Stimulated activated memory B cell treated with anti-CD40 and anti-IgM and Interleukin-4, amounts not matched to agents 10 μg/mL and 1 μg/mL and 100 μg/mL, for 72 hours (primary cell): Measurements from ENCODE around the gene FOS.
A peak's percentile ranks its signal among the peaks of the same experiment; 100 is the strongest.

Experiments
- ATAC-seq: fragments of 150-1000 bp; cut with Tn5 transposase; 2 replicates; pipeline ENCODE4 v1.10.0; 2021
- H3K27ac Mint-ChIP-seq: one replicate; pipeline ENCODE4 v1.8.0; 2022; ENCODE audit warnings: mild to moderate bottlenecking, mixed read lengths
- H3K27me3 Mint-ChIP-seq: one replicate; pipeline ENCODE4 v1.8.0; 2022; ENCODE audit warnings: mixed read lengths
- H3K36me3 Mint-ChIP-seq: one replicate; pipeline ENCODE4 v1.8.0; 2022; ENCODE audit warnings: mixed read lengths
- H3K4me1 Mint-ChIP-seq: one replicate; pipeline ENCODE4 v1.8.0; 2022; ENCODE audit warnings: mixed read lengths
- H3K4me3 Mint-ChIP-seq: one replicate; pipeline ENCODE4 v1.8.0; 2022; ENCODE audit warnings: mild to moderate bottlenecking, moderate library complexity, mixed read lengths
- H3K9me3 Mint-ChIP-seq: one replicate; pipeline ENCODE4 v1.8.0; 2022; ENCODE audit warnings: mixed read lengths

The FOS gene

GRCh38 chr14:75261820-75262219 lies 16.8 kb upstream of the FOS start:
- Mint-ChIP-seq H3K27ac (no peak overlapping the region), H3K4me3 (no peak overlapping the region), H3K4me1 (peaks cover 20% of the 10 kb centered on the region), H3K9me3 (no peaks in the 10 kb centered on the region), H3K36me3 (no peaks in the 10 kb centered on the region), H3K27me3 (no peaks in the 10 kb centered on the region)
- no peak for ATAC-seq

- H3K4me1 Mint-ChIP-seq, result peaks cover 20% of the 10 kb centered on the region
- H3K4me3 Mint-ChIP-seq, result no peak overlapping the region
- H3K36me3 Mint-ChIP-seq, result no peaks in the 10 kb centered on the region
- no peaks in the 10 kb centered on the region for H3K9me3 Mint-ChIP-seq
- ATAC-seq, result no peak
- H3K27ac Mint-ChIP-seq, result no peak overlapping the region
- H3K27me3 Mint-ChIP-seq, result no peaks in the 10 kb centered on the region
Measured at GRCh38 chr14:75262641-75263040, 16.0 kb upstream of the FOS start.

GRCh38 chr14:75264036-75264435 lies 14.6 kb upstream of the FOS start:
- Mint-ChIP-seq H3K27me3 (peaks cover 10% of the 10 kb centered on the region), H3K9me3 (no peaks in the 10 kb centered on the region), H3K4me3 (no peak overlapping the region), H3K27ac (no peak overlapping the region), H3K36me3 (no peaks in the 10 kb centered on the region), H3K4me1 (peaks cover 13% of the 10 kb centered on the region)
- ATAC-seq, result no peak

GRCh38 chr14:75267141-75267721 lies 11.4 kb upstream of the FOS start:
- no peaks in the 10 kb centered on the region for H3K4me1 Mint-ChIP-seq
- no peak overlapping the region for H3K27ac Mint-ChIP-seq
- no peak for ATAC-seq
- no peaks in the 10 kb centered on the region for H3K9me3 Mint-ChIP-seq
- H3K36me3 Mint-ChIP-seq, result no peaks in the 10 kb centered on the region
- H3K4me3 Mint-ChIP-seq, result no peak overlapping the region
- H3K27me3 Mint-ChIP-seq, result peaks cover 13% of the 10 kb centered on the region

GRCh38 chr14:75268633-75269550 lies 9.7 kb upstream of the FOS start:
- Mint-ChIP-seq H3K9me3 (no peaks in the 10 kb centered on the region), H3K4me3 (no peak overlapping the region), H3K4me1 (peaks cover 2% of the 10 kb centered on the region), H3K27ac (no peak overlapping the region), H3K27me3 (peaks cover 13% of the 10 kb centered on the region), H3K36me3 (no peaks in the 10 kb centered on the region)
- ATAC-seq, result no peak

- Mint-ChIP-seq H3K9me3 (no peaks in the 10 kb centered on the region), H3K27me3 (peaks cover 28% of the 10 kb centered on the region), H3K36me3 (no peaks in the 10 kb centered on the region)
Measured at GRCh38 chr14:75271514-75271913, 7.1 kb upstream of the FOS start.

GRCh38 chr14:75273272-75274049 lies 5.2 kb upstream of the FOS start:
- H3K4me3 Mint-ChIP-seq, result no peak overlapping the region
- H3K27me3 Mint-ChIP-seq, result peaks cover 38% of the 10 kb centered on the region
- no peaks in the 10 kb centered on the region for H3K9me3 Mint-ChIP-seq

More at GRCh38 chr14:75271514-75271913, 7.1 kb upstream of the FOS start:
- H3K27ac Mint-ChIP-seq, result no peak overlapping the region
- peaks cover 21% of the 10 kb centered on the region for H3K4me1 Mint-ChIP-seq
- no peak overlapping the region for H3K4me3 Mint-ChIP-seq
- ATAC-seq, result no peak

GRCh38 chr14:75274050-75274898 lies 4.4 kb upstream of the FOS start:
- Mint-ChIP-seq H3K4me1 (peaks cover 38% of the 10 kb centered on the region), H3K9me3 (no peaks in the 10 kb centered on the region), H3K4me3 (no peak overlapping the region), H3K27ac (no peak overlapping the region), H3K27me3 (peaks cover 35% of the 10 kb centered on the region), H3K36me3 (no peaks in the 10 kb centered on the region)
- ATAC-seq, result no peak

More at GRCh38 chr14:75273272-75274049, 5.2 kb upstream of the FOS start:
- peaks cover 31% of the 10 kb centered on the region for H3K4me1 Mint-ChIP-seq
- ATAC-seq, result no peak
- H3K27ac Mint-ChIP-seq, result no peak overlapping the region
- no peaks in the 10 kb centered on the region for H3K36me3 Mint-ChIP-seq

GRCh38 chr14:75274899-75275569 lies 3.6 kb upstream of the FOS start:
- Mint-ChIP-seq H3K27me3 (peaks cover 41% of the 10 kb centered on the region), H3K4me3 (no peak overlapping the region), H3K4me1 (peaks cover 46% of the 10 kb centered on the region), H3K27ac (no peak overlapping the region), H3K36me3 (peaks cover 2% of the 10 kb centered on the region), H3K9me3 (no peaks in the 10 kb centered on the region)
- peak; percentile 73 for ATAC-seq

- H3K4me1 Mint-ChIP-seq, result peaks cover 52% of the 10 kb centered on the region
- peaks cover 47% of the 10 kb centered on the region for H3K27me3 Mint-ChIP-seq
Measured at GRCh38 chr14:75275598-75275997, 3.0 kb upstream of the FOS start.

GRCh38 chr14:75277008-75277814 lies 1.4 kb upstream of the FOS start:
- Mint-ChIP-seq H3K9me3 (no peaks in the 10 kb centered on the region), H3K4me3 (peak overlapping the region; percentile 82), H3K27ac (peak overlapping the region; percentile 75), H3K27me3 (peaks cover 60% of the 10 kb centered on the region), H3K36me3 (peaks cover 19% of the 10 kb centered on the region), H3K4me1 (peaks cover 58% of the 10 kb centered on the region)
- ATAC-seq, result peak; percentile 18

More at GRCh38 chr14:75275598-75275997, 3.0 kb upstream of the FOS start:
- no peak overlapping the region for H3K27ac Mint-ChIP-seq
- no peak overlapping the region for H3K4me3 Mint-ChIP-seq
- ATAC-seq, result no peak
- no peaks in the 10 kb centered on the region for H3K9me3 Mint-ChIP-seq
- H3K36me3 Mint-ChIP-seq, result peaks cover 8% of the 10 kb centered on the region

- Mint-ChIP-seq H3K27me3 (peaks cover 60% of the 10 kb centered on the region), H3K9me3 (no peaks in the 10 kb centered on the region), H3K27ac (peak overlapping the region; percentile 75), H3K4me3 (peak overlapping the region; percentile 82), H3K4me1 (peaks cover 58% of the 10 kb centered on the region), H3K36me3 (peaks cover 19% of the 10 kb centered on the region)
- ATAC-seq, result peak; percentile 14
Measured at GRCh38 chr14:75277815-75278421, 710 bp upstream of the FOS start.

GRCh38 chr14:75279153-75279762 lies 630 bp downstream of the FOS start:
- Mint-ChIP-seq H3K9me3 (no peaks in the 10 kb centered on the region), H3K36me3 (peaks cover 19% of the 10 kb centered on the region), H3K27ac (peak overlapping the region; percentile 75), H3K4me3 (peak overlapping the region; percentile 82), H3K4me1 (peaks cover 53% of the 10 kb centered on the region), H3K27me3 (peaks cover 60% of the 10 kb centered on the region)
- peak; percentile 9 for ATAC-seq
